ENCODE results near the gene PATE2.

DNA sequence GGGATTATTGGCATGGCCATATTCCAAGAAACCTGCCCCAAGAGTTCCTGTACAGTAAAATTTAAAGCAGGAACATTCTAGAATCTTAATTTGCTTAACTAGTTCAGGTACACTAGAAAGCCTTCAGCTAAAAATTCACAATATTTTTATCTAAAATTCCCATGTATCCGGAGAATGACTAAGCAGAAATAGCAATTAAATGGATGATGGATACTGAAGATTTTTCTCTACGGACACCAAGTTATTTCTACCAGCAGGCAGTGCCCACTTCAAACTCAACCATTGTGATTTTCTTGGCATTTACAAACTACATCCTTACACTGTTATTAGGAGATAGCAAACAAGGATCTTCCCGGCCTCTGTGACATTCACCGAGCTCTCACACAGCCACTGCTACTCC, 12.2 kb upstream of the PATE2 start:
- TF ChIP-seq, protein P1, sequence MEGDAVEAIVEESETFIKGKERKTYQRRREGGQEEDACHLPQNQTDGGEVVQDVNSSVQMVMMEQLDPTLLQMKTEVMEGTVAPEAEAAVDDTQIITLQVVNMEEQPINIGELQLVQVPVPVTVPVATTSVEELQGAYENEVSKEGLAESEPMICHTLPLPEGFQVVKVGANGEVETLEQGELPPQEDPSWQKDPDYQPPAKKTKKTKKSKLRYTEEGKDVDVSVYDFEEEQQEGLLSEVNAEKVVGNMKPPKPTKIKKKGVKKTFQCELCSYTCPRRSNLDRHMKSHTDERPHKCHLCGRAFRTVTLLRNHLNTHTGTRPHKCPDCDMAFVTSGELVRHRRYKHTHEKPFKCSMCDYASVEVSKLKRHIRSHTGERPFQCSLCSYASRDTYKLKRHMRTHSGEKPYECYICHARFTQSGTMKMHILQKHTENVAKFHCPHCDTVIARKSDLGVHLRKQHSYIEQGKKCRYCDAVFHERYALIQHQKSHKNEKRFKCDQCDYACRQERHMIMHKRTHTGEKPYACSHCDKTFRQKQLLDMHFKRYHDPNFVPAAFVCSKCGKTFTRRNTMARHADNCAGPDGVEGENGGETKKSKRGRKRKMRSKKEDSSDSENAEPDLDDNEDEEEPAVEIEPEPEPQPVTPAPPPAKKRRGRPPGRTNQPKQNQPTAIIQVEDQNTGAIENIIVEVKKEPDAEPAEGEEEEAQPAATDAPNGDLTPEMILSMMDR (IDR thresholded peaks at IDR 0.05): no peak
- no peak for TF ChIP-seq POLR2A (IDR thresholded peaks at IDR 0.05)
- TF ChIP-seq EP300 (IDR thresholded peaks at IDR 0.05): no peak
